Stomach (tissue), 4 donors: ENCODE data around the gene TOX3.

Experiments
- CTCF ChIP-seq, 7 experiments: fragments of 450-650 bp in 4 of 7; fragments of 200-600 bp in 3 of 7; sonication (generic) in 3 of 7; IDR thresholded peaks; one replicate each; pipeline ENCODE4 v1.5.1; 2016 to 2019; ENCODE audit warnings: antibody characterized with exemption in 7 of 7, control low read depth in 2 of 7, mild to moderate bottlenecking in 1 of 7
- POLR2AphosphoS5 ChIP-seq, 3 donors: sonication (generic); formaldehyde crosslinking; IDR thresholded peaks; one replicate each; pipeline ENCODE4 v1.6.1; 2016; ENCODE audit warnings: antibody characterized with exemption in 3 of 3

- TF ChIP-seq POLR2AphosphoS5 (IDR thresholded peaks at IDR 0.05) (no peak), CTCF (IDR thresholded peaks at IDR 0.05) (no peak)
Observed at GRCh38 chr16:52489894-52490293, 57.0 kb downstream of the TOX3 start.
